SK-N-SH (cell line): ENCODE measurements around the gene PLB1. TPM values are rescaled to one million over a fixed set of nuclear protein-coding genes. Genes with fewer than 3 reads are reported as not detected.

Source experiments
- CHD2 ChIP-seq: fragments of 150-350 bp; IDR thresholded peaks from 2 replicates; pipeline ENCODE4 v1.6.1; 2018; ENCODE audit warnings: low read length; ENCODE audit not compliant: partially characterized antibody
- CTCF ChIP-seq: fragments of 200-600 bp; sonication (generic); IDR thresholded peaks from 2 replicates; pipeline ENCODE4 v1.6.1; 2017; ENCODE audit warnings: antibody characterized with exemption, mild to moderate bottlenecking, moderate library complexity
- ELF1 ChIP-seq: IDR thresholded peaks from 2 replicates; pipeline ENCODE4 v1.4.0; 2012
- EP300 ChIP-seq, 2 experiments: IDR thresholded peaks; 2 replicates each; pipeline versions ENCODE4 v1.4.0 to v1.6.1; 2012; ENCODE audit warnings: borderline replicate concordance in 1 of 2, low read depth in 1 of 2, low read length in 1 of 2
- FOXJ3 ChIP-seq: sonication (generic); formaldehyde crosslinking; IDR thresholded peaks from 2 replicates; pipeline ENCODE4 v1.5.1; 2020; ENCODE audit warnings: mild to moderate bottlenecking, missing genetic modification reagents
- FOXM1 ChIP-seq: IDR thresholded peaks from 2 replicates; pipeline ENCODE4 v1.4.0; 2012; ENCODE audit warnings: low read depth, mild to moderate bottlenecking
- GABPA ChIP-seq: IDR thresholded peaks from 2 replicates; pipeline ENCODE4 v1.4.0; 2012; ENCODE audit warnings: low read depth, mild to moderate bottlenecking
- GATA2 ChIP-seq: sonication (generic); formaldehyde crosslinking; IDR thresholded peaks from 2 replicates; pipeline ENCODE4 v1.5.0; 2020; ENCODE audit warnings: mild to moderate bottlenecking, missing genetic modification reagents
- MAX ChIP-seq: IDR thresholded peaks from 2 replicates; pipeline ENCODE4 v1.4.0; 2012; ENCODE audit warnings: low read depth
- MEF2A ChIP-seq: IDR thresholded peaks from 2 replicates; pipeline ENCODE4 v1.4.0; 2012; ENCODE audit warnings: low read depth, borderline replicate concordance
- PBX3 ChIP-seq: IDR thresholded peaks from 2 replicates; pipeline ENCODE4; 2012
- RCOR1 ChIP-seq: fragments of 150-350 bp; IDR thresholded peaks from 2 replicates; pipeline ENCODE4 v1.6.1; 2017; ENCODE audit warnings: antibody characterized with exemption, low read length
- RFX5 ChIP-seq: IDR thresholded peaks from 2 replicates; pipeline ENCODE4 v1.6.1; 2012; ENCODE audit warnings: mild to moderate bottlenecking, improper control_type of control experiment, low read length
- RXRA ChIP-seq: IDR thresholded peaks from 2 replicates; pipeline ENCODE4 v1.4.0; 2012; ENCODE audit warnings: low read depth, mild to moderate bottlenecking, borderline replicate concordance
- SIN3A ChIP-seq: IDR thresholded peaks from 2 replicates; pipeline ENCODE4 v1.6.1; 2012; ENCODE audit warnings: low read depth, mild to moderate bottlenecking, low read length, moderate library complexity, borderline replicate concordance
- SMC3 ChIP-seq: IDR thresholded peaks from 2 replicates; pipeline ENCODE4 v1.6.1; 2012; ENCODE audit warnings: low read depth, low read length, improper control_type of control experiment
- TAF1 ChIP-seq: IDR thresholded peaks from 2 replicates; pipeline ENCODE4 v1.6.1; 2012; ENCODE audit warnings: low read depth, mild to moderate bottlenecking, low read length, moderate library complexity, borderline replicate concordance
- TEAD4 ChIP-seq: IDR thresholded peaks from 2 replicates; pipeline ENCODE4 v1.4.0; 2012; ENCODE audit warnings: mild to moderate bottlenecking, borderline replicate concordance; ENCODE audit not compliant: insufficient read depth
- YY1 ChIP-seq: IDR thresholded peaks from 2 replicates; pipeline ENCODE4 v1.4.0; 2012; ENCODE audit warnings: low read depth, mild to moderate bottlenecking
- ZBTB33 ChIP-seq: IDR thresholded peaks from 2 replicates; pipeline ENCODE4 v1.4.0; 2012; ENCODE audit warnings: low read depth, borderline replicate concordance
- polyA plus RNA-seq, 3 experiments: library from polyadenylated mRNA; depleted of rRNA; stranded (reverse); fragments of >200 nt; gene quantifications; 2 replicates each; pipeline ENCODE4 v1.2.3, GENCODE V29; 2012

The PLB1 gene
- polyA plus RNA-seq, 1 of the 3 experiments (the other 2 are of a cell fraction), result 0.10 TPM

- TF ChIP-seq ZBTB33 (no peak), FOXM1 (no peak), GATA2 (peak; percentile 100), TEAD4 (no peak), RFX5 (no peak), ELF1 (no peak), EP300 (IDR thresholded peaks at IDR 0.05; ENCODE audit: borderline replicate concordance in 1 of 2, low read depth in 1 of 2, low read length in 1 of 2) (peak in 1 of 2 experiments; percentile 98; a peak in 2 of 4 replicates), CHD2 (peak; percentile 93), CTCF (no peak), MAX (no peak), PBX3 (peak; percentile 28; the same call in 1 of the 2 replicates), SMC3 (peak; percentile 27; the same call in 1 of the 2 replicates), RCOR1 (peak; percentile 96), SIN3A (no peak), FOXJ3 (CRISPR knock-in tag) (peak; percentile 100), TAF1 (0 out of 2 replicates have a peak, but pooled peaks have one; percentile 22), MEF2A (no peak), GABPA (no peak), RXRA (no peak), YY1 (no peak)
Measured at GRCh38 chr2:28664120-28664842, 168.4 kb downstream of the PLB1 start (continued).
